ENCODE data around the gene AMPH. TPM values are rescaled to one million over a fixed set of nuclear protein-coding genes. Genes with fewer than 3 reads are reported as not detected.

The AMPH gene
- total RNA-seq, 1 experiment from 2014 or later, result not detected

DNA sequence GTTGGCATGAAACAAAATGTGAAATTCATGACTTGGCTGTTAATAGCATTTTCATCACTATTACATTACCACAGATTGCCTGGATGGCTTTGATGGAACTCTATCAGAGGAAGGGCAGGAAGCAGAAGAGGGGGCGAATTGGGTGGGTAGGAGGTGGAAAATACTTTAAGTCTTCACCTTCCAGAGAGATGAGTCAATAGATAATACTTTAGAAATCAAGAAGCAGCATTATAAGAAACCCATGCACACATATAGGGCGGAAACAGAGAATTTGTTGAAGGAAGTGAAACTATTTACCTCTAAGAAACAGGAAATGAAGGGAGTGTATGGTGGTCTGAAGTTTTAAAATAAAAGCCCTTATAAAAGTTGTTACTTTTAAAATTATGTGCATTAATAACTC lies 205.7 kb downstream of the AMPH start:
- no peak overlapping the region for H3K4me3 ChIP-seq (replicated peaks in 1 of 2; ENCODE audit: low read depth in 1 of 2, low read length in 2 of 2)
- ChIA-PET POLR2A (no interaction called here), CTCF (no interaction called here), RAD21 (ENCODE audit: low non-redundant PET in 1 of 2, low total read pairs in 2 of 2, uncharacterized antibody in 2 of 2, unreplicated experiment in 2 of 2) (no interaction called here)
- ATAC-seq (no peak), DNase-seq (ENCODE audit: low read depth, low spot score) (no peak)
- no peaks in the 10 kb centered on the region for H3K9me3 ChIP-seq (ENCODE audit: control insufficient read depth in 1 of 2, insufficient read depth in 1 of 2, low read depth in 1 of 2, low read length in 2 of 2)
- no peak overlapping the region for H3K27ac ChIP-seq (ENCODE audit: low read depth, low read length)
- TF ChIP-seq ZNF274 (IDR thresholded peaks at IDR 0.05; ENCODE audit: low read depth, low read length) (no peak), FOSL1 (IDR thresholded peaks at IDR 0.05; ENCODE audit: low read depth) (no peak), TCF7L2 (IDR thresholded peaks at IDR 0.05; ENCODE audit: borderline replicate concordance, extremely low read depth, insufficient read depth, insufficient read length) (no peak), EZH2phosphoT487 (IDR thresholded peaks at IDR 0.05; ENCODE audit: borderline replicate concordance) (no peak), ELF1 (IDR thresholded peaks at IDR 0.05; ENCODE audit: borderline replicate concordance, low read depth) (no peak)
- H3K36me3 ChIP-seq (ENCODE audit: control insufficient read depth in 1 of 2, insufficient read depth in 2 of 2, low read length in 2 of 2), result no peaks in the 10 kb centered on the region
- H3K4me2 ChIP-seq (ENCODE audit: low read length), result no peak overlapping the region
- no peaks in the 10 kb centered on the region for H3K79me2 ChIP-seq (ENCODE audit: insufficient read depth, low read length)
- H3K9ac ChIP-seq (ENCODE audit: low read length), result no peak overlapping the region
- H2AFZ ChIP-seq (ENCODE audit: low read depth, low read length, poor library complexity, severe bottlenecking), result no peak overlapping the region
- no peaks in the 10 kb centered on the region for H3K4me1 ChIP-seq (ENCODE audit: control insufficient read depth in 1 of 2, insufficient read depth in 2 of 2, low read length in 2 of 2)
- H4K20me1 ChIP-seq (ENCODE audit: insufficient read depth), result no peaks in the 10 kb centered on the region
- intact Hi-C loops (cut with micrococcal nuclease), result no loop called here
- H3K9me2 ChIP-seq (ENCODE audit: insufficient read depth), result no peaks in the 10 kb centered on the region
- peaks cover 50% of the 10 kb centered on the region for H3K27me3 ChIP-seq (ENCODE audit: insufficient read depth, low read length)
- BruUV-seq (replicated peaks), result no TSS peak

DNA sequence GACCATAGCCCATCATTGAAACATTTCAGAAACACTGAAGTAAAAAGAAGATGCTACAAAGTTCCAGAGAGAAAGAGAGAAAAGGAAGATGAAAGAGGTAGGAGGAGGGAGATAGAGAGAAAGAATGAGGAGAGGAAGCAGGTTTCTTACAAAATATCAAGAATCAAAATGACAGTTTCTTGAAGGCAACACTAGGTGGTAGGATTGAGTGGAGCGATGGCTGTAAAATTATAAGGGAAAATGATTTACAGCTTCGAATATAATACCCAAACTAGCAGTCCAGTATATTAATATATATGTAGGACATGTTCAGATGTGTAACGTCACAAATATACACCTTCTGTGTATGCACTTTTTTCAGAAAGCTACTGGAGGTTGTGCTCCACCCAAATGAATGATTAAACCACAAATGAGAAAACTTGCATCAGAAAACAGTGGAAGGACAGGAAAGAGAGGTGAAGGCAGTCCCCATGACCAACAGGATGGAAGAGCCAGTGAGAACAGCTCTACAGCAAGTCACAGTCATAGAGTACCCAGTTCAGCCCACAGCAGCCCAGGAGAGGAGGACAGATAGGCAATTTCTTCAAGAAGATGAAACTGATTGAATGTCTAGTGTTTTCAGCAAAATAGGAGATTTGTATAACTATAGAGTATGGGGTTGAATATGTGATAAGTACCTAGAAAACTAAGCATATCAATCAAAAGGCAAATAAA lies 206.3 kb downstream of the AMPH start:
- CTCF ChIA-PET, result no interaction called here
- TF ChIP-seq, protein P1, sequence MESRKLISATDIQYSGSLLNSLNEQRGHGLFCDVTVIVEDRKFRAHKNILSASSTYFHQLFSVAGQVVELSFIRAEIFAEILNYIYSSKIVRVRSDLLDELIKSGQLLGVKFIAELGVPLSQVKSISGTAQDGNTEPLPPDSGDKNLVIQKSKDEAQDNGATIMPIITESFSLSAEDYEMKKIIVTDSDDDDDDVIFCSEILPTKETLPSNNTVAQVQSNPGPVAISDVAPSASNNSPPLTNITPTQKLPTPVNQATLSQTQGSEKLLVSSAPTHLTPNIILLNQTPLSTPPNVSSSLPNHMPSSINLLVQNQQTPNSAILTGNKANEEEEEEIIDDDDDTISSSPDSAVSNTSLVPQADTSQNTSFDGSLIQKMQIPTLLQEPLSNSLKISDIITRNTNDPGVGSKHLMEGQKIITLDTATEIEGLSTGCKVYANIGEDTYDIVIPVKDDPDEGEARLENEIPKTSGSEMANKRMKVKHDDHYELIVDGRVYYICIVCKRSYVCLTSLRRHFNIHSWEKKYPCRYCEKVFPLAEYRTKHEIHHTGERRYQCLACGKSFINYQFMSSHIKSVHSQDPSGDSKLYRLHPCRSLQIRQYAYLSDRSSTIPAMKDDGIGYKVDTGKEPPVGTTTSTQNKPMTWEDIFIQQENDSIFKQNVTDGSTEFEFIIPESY (IDR thresholded peaks at IDR 0.05; ENCODE audit: extremely low read depth, insufficient replicate concordance, low read length), result no peak
- no peak for TF ChIP-seq CBX3 (IDR thresholded peaks at IDR 0.05; ENCODE audit: low read depth)
- TF ChIP-seq EZH2phosphoT487 (IDR thresholded peaks at IDR 0.05; ENCODE audit: borderline replicate concordance), result no peak
- no peak for TF ChIP-seq CEBPB (IDR thresholded peaks at IDR 0.05; ENCODE audit: low read depth)
- TF ChIP-seq SP1 (IDR thresholded peaks at IDR 0.05; ENCODE audit: low read depth), result no peak
- TF ChIP-seq, protein P2, sequence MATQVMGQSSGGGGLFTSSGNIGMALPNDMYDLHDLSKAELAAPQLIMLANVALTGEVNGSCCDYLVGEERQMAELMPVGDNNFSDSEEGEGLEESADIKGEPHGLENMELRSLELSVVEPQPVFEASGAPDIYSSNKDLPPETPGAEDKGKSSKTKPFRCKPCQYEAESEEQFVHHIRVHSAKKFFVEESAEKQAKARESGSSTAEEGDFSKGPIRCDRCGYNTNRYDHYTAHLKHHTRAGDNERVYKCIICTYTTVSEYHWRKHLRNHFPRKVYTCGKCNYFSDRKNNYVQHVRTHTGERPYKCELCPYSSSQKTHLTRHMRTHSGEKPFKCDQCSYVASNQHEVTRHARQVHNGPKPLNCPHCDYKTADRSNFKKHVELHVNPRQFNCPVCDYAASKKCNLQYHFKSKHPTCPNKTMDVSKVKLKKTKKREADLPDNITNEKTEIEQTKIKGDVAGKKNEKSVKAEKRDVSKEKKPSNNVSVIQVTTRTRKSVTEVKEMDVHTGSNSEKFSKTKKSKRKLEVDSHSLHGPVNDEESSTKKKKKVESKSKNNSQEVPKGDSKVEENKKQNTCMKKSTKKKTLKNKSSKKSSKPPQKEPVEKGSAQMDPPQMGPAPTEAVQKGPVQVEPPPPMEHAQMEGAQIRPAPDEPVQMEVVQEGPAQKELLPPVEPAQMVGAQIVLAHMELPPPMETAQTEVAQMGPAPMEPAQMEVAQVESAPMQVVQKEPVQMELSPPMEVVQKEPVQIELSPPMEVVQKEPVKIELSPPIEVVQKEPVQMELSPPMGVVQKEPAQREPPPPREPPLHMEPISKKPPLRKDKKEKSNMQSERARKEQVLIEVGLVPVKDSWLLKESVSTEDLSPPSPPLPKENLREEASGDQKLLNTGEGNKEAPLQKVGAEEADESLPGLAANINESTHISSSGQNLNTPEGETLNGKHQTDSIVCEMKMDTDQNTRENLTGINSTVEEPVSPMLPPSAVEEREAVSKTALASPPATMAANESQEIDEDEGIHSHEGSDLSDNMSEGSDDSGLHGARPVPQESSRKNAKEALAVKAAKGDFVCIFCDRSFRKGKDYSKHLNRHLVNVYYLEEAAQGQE (IDR thresholded peaks at IDR 0.05; ENCODE audit: low read depth), result no peak
- TF ChIP-seq, protein P3, sequence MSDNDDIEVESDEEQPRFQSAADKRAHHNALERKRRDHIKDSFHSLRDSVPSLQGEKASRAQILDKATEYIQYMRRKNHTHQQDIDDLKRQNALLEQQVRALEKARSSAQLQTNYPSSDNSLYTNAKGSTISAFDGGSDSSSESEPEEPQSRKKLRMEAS (IDR thresholded peaks at IDR 0.05), result no peak

More for the DNA sequence above, 206.3 kb downstream of the AMPH start:
- Histone ChIP-seq H4K20me1 (ENCODE audit: insufficient read depth) (no peaks in the 10 kb centered on the region), H3K9me2 (ENCODE audit: insufficient read depth) (no peaks in the 10 kb centered on the region), H3K27me3 (ENCODE audit: insufficient read depth, low read length) (peaks cover 51% of the 10 kb centered on the region), H2AFZ (ENCODE audit: low read depth, low read length, poor library complexity, severe bottlenecking) (no peak overlapping the region), H3K4me3 (replicated peaks in 1 of 2; ENCODE audit: low read depth in 1 of 2, low read length in 2 of 2) (no peak overlapping the region), H3K9me3 (ENCODE audit: control insufficient read depth in 1 of 2, insufficient read depth in 1 of 2, low read depth in 1 of 2, low read length in 2 of 2) (no peaks in the 10 kb centered on the region), H3K36me3 (ENCODE audit: control insufficient read depth in 1 of 2, insufficient read depth in 2 of 2, low read length in 2 of 2) (no peaks in the 10 kb centered on the region), H3K4me1 (ENCODE audit: control insufficient read depth in 1 of 2, insufficient read depth in 2 of 2, low read length in 2 of 2) (no peaks in the 10 kb centered on the region), H3K4me2 (ENCODE audit: low read length) (no peak overlapping the region), H3K79me2 (ENCODE audit: insufficient read depth, low read length) (no peaks in the 10 kb centered on the region), H3K9ac (ENCODE audit: low read length) (no peak overlapping the region), H3K27ac (ENCODE audit: low read depth, low read length) (no peak overlapping the region)
- peak; percentile 25; the same call in 1 of the 2 replicates for ATAC-seq
- ChIA-PET RAD21 (ENCODE audit: low non-redundant PET in 1 of 2, low total read pairs in 2 of 2, uncharacterized antibody in 2 of 2, unreplicated experiment in 2 of 2) (no interaction called here), POLR2A (no interaction called here)
- DNase-seq (ENCODE audit: low read depth, low spot score), result no peak
- BruUV-seq (replicated peaks), result no TSS peak
- intact Hi-C loops (cut with micrococcal nuclease), result no loop called here

Data from HCT116 (cell line).